H9 (cell line): ENCODE results near the gene CREB3L2. TPM values are rescaled to one million over a fixed set of nuclear protein-coding genes. Genes with fewer than 3 reads are reported as not detected.
A peak's percentile ranks its signal among the peaks of the same experiment; 100 is the strongest.

ENCODE experiments used
- DNase-seq: peaks from one replicate; pipeline ENCODE4 v3.0.0-alpha.2; 2017
- H2AFZ ChIP-seq: one replicate; pipeline ENCODE4 v1.6.1; 2013; ENCODE audit warnings: mild to moderate bottlenecking, low read length, control low read depth, moderate library complexity
- H2AK5ac ChIP-seq: 2 replicates; pipeline ENCODE4 v1.6.1; 2013; ENCODE audit warnings: low read length, control low read depth, mixed read lengths; ENCODE audit not compliant: insufficient read length
- H2BK120ac ChIP-seq: one replicate; pipeline ENCODE4 v1.6.1; 2013; ENCODE audit warnings: low read depth, mild to moderate bottlenecking, low read length, control low read depth, inconsistent platforms; ENCODE audit not compliant: poor library complexity, severe bottlenecking
- H2BK12ac ChIP-seq: 2 replicates; pipeline ENCODE4 v1.6.1; 2013; ENCODE audit warnings: low read length, control low read depth, mixed read lengths, low read depth; ENCODE audit not compliant: insufficient read length
- H2BK15ac ChIP-seq: 2 replicates; pipeline ENCODE4 v1.6.1; 2013; ENCODE audit warnings: low read depth, low read length, control low read depth
- H2BK20ac ChIP-seq: one replicate; pipeline ENCODE4 v1.6.1; 2013; ENCODE audit warnings: low read depth, mild to moderate bottlenecking, low read length, control low read depth, inconsistent platforms; ENCODE audit not compliant: poor library complexity, severe bottlenecking
- H2BK5ac ChIP-seq: 2 replicates; pipeline ENCODE4 v1.6.1; 2013; ENCODE audit warnings: low read length, control low read depth, mixed read lengths; ENCODE audit not compliant: insufficient read length
- H3K14ac ChIP-seq: 2 replicates; pipeline ENCODE4 v1.6.1; 2013; ENCODE audit warnings: low read length, control low read depth; ENCODE audit not compliant: insufficient read depth
- H3K18ac ChIP-seq: 2 replicates; pipeline ENCODE4 v1.6.1; 2013; ENCODE audit warnings: low read depth, mild to moderate bottlenecking, mixed read lengths, low read length, control low read depth; ENCODE audit not compliant: insufficient read length
- H3K23ac ChIP-seq: 2 replicates; pipeline ENCODE4 v1.6.1; 2013; ENCODE audit warnings: low read length, control low read depth, mixed read lengths, low read depth; ENCODE audit not compliant: insufficient read length
- H3K23me2 ChIP-seq: 2 replicates; pipeline ENCODE4 v1.6.1; 2013; ENCODE audit warnings: low read depth, mild to moderate bottlenecking, mixed read lengths, low read length, control low read depth; ENCODE audit not compliant: insufficient read length, poor library complexity, severe bottlenecking
- H3K27ac ChIP-seq: 2 replicates; pipeline ENCODE4 v1.5.1; 2013; ENCODE audit warnings: low read length, control low read depth, mixed read lengths, low read depth; ENCODE audit not compliant: insufficient read length
- H3K27me3 ChIP-seq: 2 replicates; pipeline ENCODE4 v1.6.1; 2013; ENCODE audit warnings: low read length, control low read depth, inconsistent platforms; ENCODE audit not compliant: insufficient read depth
- H3K4ac ChIP-seq: 2 replicates; pipeline ENCODE4 v1.6.1; 2013; ENCODE audit warnings: low read depth, mild to moderate bottlenecking, control low read depth, inconsistent platforms, low read length, moderate library complexity
- H3K4me1 ChIP-seq: 2 replicates; pipeline ENCODE4 v1.6.1; 2013; ENCODE audit warnings: low read length, control low read depth, inconsistent platforms; ENCODE audit not compliant: insufficient read depth
- H3K4me2 ChIP-seq: 2 replicates; pipeline ENCODE4 v1.6.1; 2013; ENCODE audit warnings: low read length, control low read depth, mixed read lengths; ENCODE audit not compliant: insufficient read length, insufficient read depth
- H3K56ac ChIP-seq: 2 replicates; pipeline ENCODE4 v1.6.1; 2013; ENCODE audit warnings: low read depth, mild to moderate bottlenecking, mixed read lengths, low read length, control low read depth; ENCODE audit not compliant: insufficient read length
- H3K79me1 ChIP-seq: 2 replicates; pipeline ENCODE4 v1.6.1; 2013; ENCODE audit warnings: low read depth, mild to moderate bottlenecking, moderate library complexity, low read length, control low read depth, inconsistent platforms; ENCODE audit not compliant: insufficient read depth, poor library complexity, severe bottlenecking
- H3K79me2 ChIP-seq: 2 replicates; pipeline ENCODE4 v1.6.1; 2013; ENCODE audit warnings: low read length, control low read depth, inconsistent platforms; ENCODE audit not compliant: insufficient read depth
- H3K9ac ChIP-seq: 2 replicates; pipeline ENCODE4 v1.6.1; 2013; ENCODE audit warnings: low read length, control low read depth, mixed read lengths; ENCODE audit not compliant: insufficient read length; ENCODE audit errors: extremely low read depth
- H3K9me3 ChIP-seq: one replicate; pipeline ENCODE4 v1.6.1; 2013; ENCODE audit warnings: low read depth, low read length, inconsistent platforms; ENCODE audit not compliant: control insufficient read depth
- H3T11ph ChIP-seq: one replicate; pipeline ENCODE4 v1.6.1; 2013; ENCODE audit warnings: mild to moderate bottlenecking, low read length, control low read depth, inconsistent platforms
- H4K20me1 ChIP-seq: one replicate; pipeline ENCODE4 v1.6.1; 2013; ENCODE audit not compliant: control insufficient read depth, insufficient read length, insufficient read depth
- H4K5ac ChIP-seq: 2 replicates; pipeline ENCODE4 v1.6.1; 2013; ENCODE audit warnings: low read depth, mild to moderate bottlenecking, mixed read lengths, low read length, control low read depth; ENCODE audit not compliant: insufficient read length
- H4K8ac ChIP-seq: replicated peaks from 2 replicates; pipeline ENCODE4 v1.6.1; 2013; ENCODE audit warnings: low read length, control low read depth, mixed read lengths, low read depth; ENCODE audit not compliant: insufficient read length
- H4K91ac ChIP-seq: 2 replicates; pipeline ENCODE4 v1.6.1; 2013; ENCODE audit warnings: low read depth, mild to moderate bottlenecking, moderate library complexity, mixed read lengths, low read length, control low read depth; ENCODE audit not compliant: insufficient read length
- H3K27ac Mint-ChIP-seq, 3 experiments: 2 replicates in 2 of 3; 3 replicates in 1 of 3; pipeline ENCODE4 v1.8.0; 2020 to 2021; ENCODE audit warnings: mixed read lengths in 3 of 3, mild to moderate bottlenecking in 1 of 3, moderate library complexity in 1 of 3
- H3K27me3 Mint-ChIP-seq: 2 replicates; pipeline ENCODE4 v1.8.0; 2021; ENCODE audit warnings: low read depth, mild to moderate bottlenecking, moderate library complexity, mixed read lengths
- H3K36me3 Mint-ChIP-seq, 3 experiments: 2 replicates in 2 of 3; 3 replicates in 1 of 3; pipeline ENCODE4 v1.8.0; 2020 to 2021; ENCODE audit warnings: low read depth in 3 of 3, mixed read lengths in 3 of 3; ENCODE audit not compliant: insufficient read depth in 1 of 3
- H3K4me1 Mint-ChIP-seq, 2 experiments: 2 replicates each; pipeline ENCODE4 v1.8.0; 2020; ENCODE audit warnings: mixed read lengths in 2 of 2
- H3K4me3 Mint-ChIP-seq, 2 experiments: 2 replicates in 1 of 2; 3 replicates in 1 of 2; pipeline ENCODE4 v1.8.0; 2020 to 2021; ENCODE audit warnings: mild to moderate bottlenecking in 2 of 2, mixed read lengths in 2 of 2, moderate library complexity in 1 of 2
- H3K9me3 Mint-ChIP-seq, 2 experiments: 2 replicates in 1 of 2; 3 replicates in 1 of 2; pipeline ENCODE4 v1.8.0; 2020; ENCODE audit warnings: mild to moderate bottlenecking in 2 of 2, mixed read lengths in 2 of 2, moderate library complexity in 1 of 2
- CTCF ChIP-seq: fragments of 200-600 bp; sonication (generic); conservative IDR thresholded peaks from 3 replicates; pipeline ENCODE4 v1.8.0; 2021; ENCODE audit warnings: antibody characterized with exemption, mild to moderate bottlenecking
- WGBS: extraction: QIAGEN DNeasy Blood & Tissue Kit; methylation state at CpG from one replicate; pipeline ENCODE4 v1.1.7; 2013; ENCODE audit warnings: missing lambda C conversion rate, low lambda C conversion rate, mixed read lengths; ENCODE audit not compliant: insufficient read length; ENCODE audit errors: extremely low coverage; 5-methylcytosine and 5-hydroxymethylcytosine counted together
- total RNA-seq: library from RNA; stranded (reverse); gene quantifications from 2 replicates; pipeline ENCODE4 v1.2.1, GENCODE V29; 2021

Gene CREB3L2
- total RNA-seq, 1 experiment from 2014 or later = 60.7 TPM

DNA sequence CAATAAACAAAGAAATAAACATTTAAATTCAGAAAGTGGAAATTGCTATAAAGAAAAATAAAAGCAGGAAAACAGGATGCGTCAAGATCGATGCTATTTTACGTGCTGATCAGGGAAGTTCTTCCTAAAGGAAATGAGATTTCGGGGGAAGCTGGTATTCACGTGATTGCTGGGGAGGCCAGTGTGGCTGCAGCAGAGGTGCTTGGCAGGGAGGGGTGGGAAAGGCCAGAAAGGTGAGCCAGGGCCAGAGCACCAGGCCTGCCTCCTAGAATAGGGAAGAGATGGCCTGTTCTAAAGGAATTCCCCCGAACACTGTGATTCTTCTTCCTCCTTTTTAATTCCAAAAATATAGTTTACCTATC, 923 bp upstream of the CREB3L2 start:
- Histone ChIP-seq H3K27me3 (no peaks in the 10 kb centered on the region), H2BK15ac (no peak overlapping the region), H3K56ac (no peak overlapping the region), H4K5ac (no peak overlapping the region), H4K20me1 (no peaks in the 10 kb centered on the region), H3T11ph (no peak overlapping the region), H2BK120ac (no peak overlapping the region), H3K23ac (no peak overlapping the region), H2BK12ac (no peak overlapping the region), H3K79me1 (no peaks in the 10 kb centered on the region), H3K14ac (no peak overlapping the region), H3K9me3 (no peaks in the 10 kb centered on the region), H3K27ac (no peak overlapping the region), H2BK5ac (no peak overlapping the region), H3K9ac (no peak overlapping the region), H4K91ac (no peak overlapping the region), H4K8ac (no peak overlapping the region), H3K4ac (no peak overlapping the region), H3K18ac (no peak overlapping the region), H3K79me2 (peaks cover 17% of the 10 kb centered on the region; the same call in 1 of the 2 replicates), H2AK5ac (no peak overlapping the region), H3K4me1 (peaks cover 5% of the 10 kb centered on the region; the same call in 1 of the 2 replicates), H2AFZ (no peak overlapping the region), H3K23me2 (peaks cover 15% of the 10 kb centered on the region), H3K4me2 (no peak overlapping the region), H2BK20ac (no peak overlapping the region)
- Mint-ChIP-seq H3K9me3 (no peaks in the 10 kb centered on the region; a peak in 2 of 5 replicates), H3K36me3 (peaks cover 7 to 9% (median 9%) of the 10 kb centered on the region in 3 experiments; a peak in 6 of 7 replicates), H3K4me3 (peak overlapping the region in 1 of 2 experiments; percentile 97; a peak in 1 of 5 replicates), H3K27ac (peak overlapping the region in 2 of 3 experiments; percentile 67 to 88; a peak in 3 of 7 replicates), H3K27me3 (no peaks in the 10 kb centered on the region), H3K4me1 (peaks cover 26 to 28% of the 10 kb centered on the region in 2 experiments)
- no peak for DNase-seq
- no CpG with 5 or more reads among the region's 6 CpGs for WGBS
- no peak for TF ChIP-seq CTCF
